GM18502 (cell line): ENCODE measurements around the gene PCDH20.
"Not testable (repeated sequence)": the region's sequence is repeated elsewhere in the genome, so short reads cannot be mapped to it uniquely, and the experiment has no call there.

Experiments used
- ATAC-seq: cut with Tn5 transposase; IDR thresholded peaks from one replicate; pipeline ENCODE4 v1.9.1; 2021; ENCODE audit warnings: mild to moderate bottlenecking; ENCODE audit not compliant: unreplicated experiment, poor library complexity

PCDH20 gene, protein sequence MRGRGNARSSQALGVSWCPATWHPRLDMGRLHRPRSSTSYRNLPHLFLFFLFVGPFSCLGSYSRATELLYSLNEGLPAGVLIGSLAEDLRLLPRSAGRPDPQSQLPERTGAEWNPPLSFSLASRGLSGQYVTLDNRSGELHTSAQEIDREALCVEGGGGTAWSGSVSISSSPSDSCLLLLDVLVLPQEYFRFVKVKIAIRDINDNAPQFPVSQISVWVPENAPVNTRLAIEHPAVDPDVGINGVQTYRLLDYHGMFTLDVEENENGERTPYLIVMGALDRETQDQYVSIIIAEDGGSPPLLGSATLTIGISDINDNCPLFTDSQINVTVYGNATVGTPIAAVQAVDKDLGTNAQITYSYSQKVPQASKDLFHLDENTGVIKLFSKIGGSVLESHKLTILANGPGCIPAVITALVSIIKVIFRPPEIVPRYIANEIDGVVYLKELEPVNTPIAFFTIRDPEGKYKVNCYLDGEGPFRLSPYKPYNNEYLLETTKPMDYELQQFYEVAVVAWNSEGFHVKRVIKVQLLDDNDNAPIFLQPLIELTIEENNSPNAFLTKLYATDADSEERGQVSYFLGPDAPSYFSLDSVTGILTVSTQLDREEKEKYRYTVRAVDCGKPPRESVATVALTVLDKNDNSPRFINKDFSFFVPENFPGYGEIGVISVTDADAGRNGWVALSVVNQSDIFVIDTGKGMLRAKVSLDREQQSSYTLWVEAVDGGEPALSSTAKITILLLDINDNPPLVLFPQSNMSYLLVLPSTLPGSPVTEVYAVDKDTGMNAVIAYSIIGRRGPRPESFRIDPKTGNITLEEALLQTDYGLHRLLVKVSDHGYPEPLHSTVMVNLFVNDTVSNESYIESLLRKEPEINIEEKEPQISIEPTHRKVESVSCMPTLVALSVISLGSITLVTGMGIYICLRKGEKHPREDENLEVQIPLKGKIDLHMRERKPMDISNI

DNA sequence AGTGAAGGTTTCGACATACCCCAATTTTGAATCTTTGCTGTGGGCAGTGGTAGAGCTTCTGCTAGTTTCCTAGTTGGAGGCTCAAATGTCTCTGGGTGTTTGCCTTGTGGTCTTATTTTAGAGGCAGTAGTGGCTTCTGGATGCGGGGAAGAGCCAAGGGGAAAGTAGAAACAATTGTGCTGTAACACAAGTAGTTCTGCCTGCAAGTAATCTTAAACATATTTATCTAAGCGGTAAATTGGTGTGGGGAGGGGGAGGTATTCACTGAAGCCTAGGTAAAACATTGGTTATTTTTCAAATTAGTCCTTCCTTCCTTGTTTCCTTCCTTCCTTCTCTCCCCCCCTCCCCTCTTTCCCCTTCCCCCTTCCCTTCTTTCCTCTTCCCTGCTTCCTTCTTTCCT lies at the start of gene PCDH20:
TSS of gene PCDH20 (minus strand) at position 101 of the 400 bp plus-strand sequence. CDS start 691 bp downstream, outside the sequence.
- no peak for ATAC-seq

DNA sequence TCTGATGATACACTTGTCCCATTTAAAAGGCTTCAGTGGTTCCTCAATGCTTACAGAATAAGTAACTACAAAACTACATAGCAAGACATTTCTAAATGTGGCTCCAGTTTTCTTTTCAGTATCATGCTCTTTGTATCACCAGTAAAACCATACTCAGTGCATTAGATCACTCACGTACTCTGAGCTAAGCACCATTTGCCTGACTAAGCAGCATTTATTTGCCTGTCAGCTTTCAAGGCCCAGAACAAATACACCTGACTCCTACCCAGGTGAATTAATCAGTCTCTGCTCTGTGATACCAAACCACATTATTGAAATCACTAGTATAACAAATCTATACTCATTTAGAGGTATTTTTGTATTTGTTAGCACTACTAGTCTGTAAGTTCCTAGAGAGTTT lies 47.4 kb upstream of the PCDH20 start:
- no peak for ATAC-seq

DNA sequence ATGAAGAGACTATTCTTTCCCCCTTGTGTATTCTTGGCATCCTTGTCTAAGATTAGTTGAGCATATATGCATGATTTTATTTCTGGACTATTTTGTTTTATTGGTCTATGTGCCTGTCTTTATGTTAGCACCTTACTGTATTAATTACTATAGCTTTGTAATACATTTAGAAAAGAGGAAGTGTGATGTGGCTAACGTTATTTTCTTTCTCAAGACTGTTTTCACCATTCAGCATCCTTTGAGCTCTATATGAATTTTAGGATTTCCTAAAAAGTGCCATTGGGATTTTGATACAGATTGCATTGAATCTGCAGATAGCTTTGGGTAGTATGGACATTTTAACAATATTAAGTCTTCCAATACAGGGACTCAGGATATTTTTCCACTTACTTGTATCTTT lies 37.5 kb upstream of the PCDH20 start:
- no peak for ATAC-seq

DNA sequence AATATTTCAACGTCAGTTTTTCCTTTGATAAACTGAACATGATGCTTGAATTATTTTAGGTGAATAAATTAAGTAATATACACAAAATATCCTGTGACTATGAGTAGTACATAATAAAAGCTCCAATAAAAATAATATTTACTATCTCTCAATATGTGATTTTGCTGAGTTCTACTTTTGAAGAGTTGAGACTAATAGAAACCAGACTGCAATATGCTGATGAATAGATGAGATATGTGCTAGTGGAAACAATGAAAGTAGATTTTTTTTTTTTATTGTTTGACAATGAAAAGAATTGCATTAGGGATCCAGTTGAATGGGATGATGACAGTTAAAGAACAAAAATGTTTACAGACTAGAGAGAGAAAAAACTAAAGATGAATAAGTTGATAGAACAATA lies 16.4 kb upstream of the PCDH20 start:
- ATAC-seq = no peak

DNA sequence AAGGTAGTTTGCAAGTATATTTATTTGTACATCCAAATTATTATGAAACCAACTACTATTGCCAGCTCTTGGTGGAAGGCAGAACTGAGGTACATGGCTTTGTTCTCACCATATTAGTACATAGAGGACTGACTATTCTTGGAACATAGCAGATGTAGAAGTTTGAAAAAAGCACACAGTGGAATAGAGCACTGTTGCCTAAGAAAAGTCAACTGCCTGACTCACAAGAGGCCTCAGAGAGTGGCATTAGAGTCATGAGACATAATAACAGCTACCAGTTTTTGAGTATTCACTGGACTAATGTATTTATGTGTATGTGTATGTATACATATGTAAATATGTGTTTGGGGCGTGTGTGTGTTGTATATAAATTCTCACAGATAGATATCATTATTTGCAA lies 8.3 kb upstream of the PCDH20 start:
- ATAC-seq = no peak

DNA sequence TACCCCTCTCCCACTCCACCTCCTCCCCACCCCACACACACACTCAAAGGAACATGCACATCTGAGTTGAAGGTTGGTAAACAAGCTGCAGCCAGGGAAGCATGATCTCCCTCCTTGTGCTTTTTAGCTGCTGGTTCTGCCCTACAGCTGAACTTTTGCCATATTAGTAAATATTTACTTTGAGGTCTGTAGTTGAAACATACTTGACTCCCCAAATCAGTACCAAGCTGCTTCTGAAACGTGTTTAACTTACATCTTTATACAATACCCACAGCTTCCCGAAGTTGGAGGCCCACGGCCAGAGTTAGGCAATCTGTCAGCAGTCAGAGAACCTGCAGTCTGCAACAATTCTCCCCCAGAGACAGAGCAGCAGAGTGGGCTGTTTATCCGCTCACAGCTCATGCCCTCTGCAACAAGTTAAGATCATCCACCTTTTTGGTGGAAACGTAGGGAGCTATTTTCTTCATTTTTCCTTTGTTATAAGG lies 1.5 kb upstream of the PCDH20 start:
- ATAC-seq = no peak

DNA sequence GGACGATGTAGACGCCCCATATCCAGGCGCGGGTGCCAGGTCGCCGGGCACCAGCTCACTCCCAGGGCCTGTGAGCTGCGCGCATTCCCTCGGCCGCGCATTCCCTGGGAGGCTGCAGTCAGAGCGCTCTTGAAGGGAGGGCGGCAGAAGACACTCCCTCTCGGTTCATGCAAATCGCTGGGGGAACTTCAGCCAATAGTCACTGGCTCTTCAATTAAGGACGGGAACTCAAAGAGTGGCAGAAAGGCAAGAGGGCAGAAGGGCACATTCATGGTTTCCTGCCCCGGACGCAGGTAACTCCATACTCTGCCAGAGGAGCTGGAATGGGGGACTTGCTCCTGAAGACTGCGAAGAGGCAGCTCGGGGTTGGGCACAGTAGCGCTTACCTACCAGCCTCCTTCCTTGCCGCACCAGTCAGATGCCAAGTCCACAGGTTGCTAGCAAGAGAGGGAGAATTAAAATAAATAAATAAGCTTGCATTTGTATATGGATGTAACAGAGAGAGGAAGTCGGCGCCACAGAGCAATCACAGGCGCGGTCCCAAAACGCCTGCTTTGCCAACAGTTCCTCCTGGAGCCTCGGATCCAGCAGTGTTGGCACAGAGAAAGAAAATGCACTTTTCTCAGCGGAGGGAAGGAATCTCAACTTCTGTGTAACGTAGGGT lies 459 bp downstream of the PCDH20 start:
- ATAC-seq = no peak

DNA sequence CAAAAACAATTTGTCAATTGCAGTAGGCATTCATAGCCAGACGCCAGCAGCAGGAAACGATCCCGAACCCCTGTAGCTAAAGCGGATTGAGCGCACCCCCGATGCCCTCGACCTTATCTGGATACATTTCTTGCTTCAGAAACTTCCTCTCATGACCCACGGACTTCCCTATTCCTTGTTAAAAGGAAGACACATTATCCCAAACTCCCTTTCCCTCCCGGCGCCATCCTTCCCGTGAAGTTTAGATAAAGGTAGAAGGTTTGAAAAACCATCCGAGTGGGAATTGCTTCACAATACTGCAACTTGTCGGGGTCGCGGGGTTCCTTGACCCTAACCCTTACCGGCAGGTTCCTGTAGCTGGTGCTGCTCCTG lies 977 bp downstream of the PCDH20 start:
- ATAC-seq = no peak

DNA sequence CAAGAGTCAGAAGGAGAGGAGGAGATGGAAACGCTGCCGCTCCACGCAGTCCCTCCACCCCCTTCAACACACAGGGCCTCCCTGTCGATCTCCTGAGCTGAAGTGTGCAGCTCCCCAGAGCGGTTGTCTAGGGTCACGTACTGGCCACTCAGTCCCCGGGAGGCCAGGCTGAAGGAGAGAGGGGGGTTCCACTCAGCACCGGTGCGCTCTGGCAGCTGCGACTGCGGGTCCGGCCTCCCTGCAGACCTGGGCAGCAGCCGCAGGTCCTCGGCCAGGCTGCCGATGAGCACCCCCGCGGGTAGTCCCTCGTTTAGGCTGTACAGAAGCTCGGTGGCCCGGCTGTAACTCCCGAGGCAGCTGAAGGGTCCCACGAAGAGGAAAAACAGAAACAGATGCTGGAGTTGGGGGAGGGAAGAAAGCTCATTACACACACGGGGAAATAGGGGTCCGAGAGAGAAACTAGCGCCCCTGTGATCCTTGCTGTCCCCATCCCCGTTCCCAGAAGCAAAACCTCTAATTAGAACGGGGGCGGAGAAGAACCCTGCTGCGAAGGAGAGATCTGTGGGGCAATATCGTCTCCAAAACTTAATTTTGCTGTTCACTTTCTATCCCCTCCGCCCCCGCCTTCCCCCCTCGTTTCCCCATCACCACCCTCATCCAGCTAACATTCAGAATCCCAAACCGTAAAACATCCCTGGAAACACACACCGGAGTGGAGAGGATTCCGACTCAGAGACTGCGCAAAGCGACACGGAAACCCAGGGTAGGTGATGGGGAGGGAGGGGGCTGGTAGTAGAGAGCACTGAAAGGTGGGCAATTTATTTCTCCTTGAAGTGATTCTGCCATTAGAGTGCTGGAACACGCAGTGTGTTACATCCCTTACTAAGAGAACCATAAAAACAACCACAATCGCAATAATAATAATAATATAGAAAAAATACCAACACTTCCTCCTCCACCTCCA lies 1.8 kb downstream of the PCDH20 start:
- no peak for ATAC-seq

DNA sequence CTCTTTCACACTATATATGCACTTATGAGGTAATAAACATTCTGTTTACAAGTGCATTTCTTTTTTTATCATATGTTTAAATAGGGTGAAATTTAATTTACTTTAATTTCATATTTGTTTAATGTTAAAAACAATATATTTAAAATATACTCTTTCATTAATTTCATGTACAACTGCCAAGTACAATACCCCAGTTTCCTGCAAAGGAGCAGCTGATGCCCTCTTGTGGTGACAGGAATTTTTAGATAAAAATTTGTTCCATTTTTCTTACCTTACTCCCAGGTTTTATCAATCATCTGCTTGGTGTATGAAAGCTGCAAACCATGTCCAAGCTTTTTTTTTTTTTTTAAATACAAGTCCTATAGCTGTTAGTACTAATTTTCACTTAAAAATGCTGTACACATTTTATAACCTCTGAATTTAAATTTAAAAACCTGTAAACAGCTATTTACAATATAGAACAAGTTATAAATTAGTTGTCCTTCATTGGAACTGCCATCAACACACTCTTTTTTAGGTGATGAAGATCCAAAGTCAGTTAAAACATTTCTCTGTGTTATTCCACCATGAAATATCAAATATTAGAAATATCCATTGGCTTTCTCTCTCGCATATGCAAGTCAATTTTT lies 4.9 kb downstream of the PCDH20 start:
- ATAC-seq = no peak

DNA sequence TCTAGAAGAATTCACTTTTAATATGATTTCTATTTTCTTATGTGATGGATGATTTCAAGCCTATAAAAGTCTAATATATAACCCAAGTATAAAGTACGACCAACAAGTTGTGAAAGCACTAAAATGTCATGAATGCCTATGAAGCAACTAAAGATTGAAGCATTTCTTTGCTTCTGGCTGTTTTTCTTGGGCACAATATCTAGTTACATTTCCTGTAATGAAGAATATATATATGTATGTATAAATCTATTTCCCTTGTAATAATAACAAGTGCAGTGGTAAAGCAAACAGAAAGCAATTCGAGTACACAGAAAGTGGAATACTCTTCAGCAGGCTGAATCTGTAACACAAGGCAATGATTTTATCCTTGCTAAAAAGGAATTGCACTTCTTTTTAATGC lies 5.4 kb downstream of the PCDH20 start:
- ATAC-seq = no peak

DNA sequence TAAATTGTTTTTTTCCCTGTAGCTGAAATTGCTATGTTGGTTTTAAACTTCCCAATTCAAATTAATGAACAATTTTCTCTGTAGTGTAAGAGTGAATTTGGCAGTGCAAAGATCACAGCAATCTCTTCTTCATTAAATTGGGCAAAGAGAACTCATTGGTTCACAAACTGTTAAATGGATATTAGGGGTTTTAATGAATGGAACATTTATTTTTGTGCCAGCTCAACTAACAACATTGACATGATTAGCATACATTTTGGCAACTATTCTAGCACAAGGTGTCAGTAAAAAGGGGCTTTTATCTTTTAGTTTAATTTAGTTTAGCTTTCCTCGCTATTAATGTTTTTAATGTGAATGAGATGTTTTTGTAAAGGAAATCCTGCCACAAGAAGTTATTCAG lies 7.1 kb downstream of the PCDH20 start:
- ATAC-seq = no peak

DNA sequence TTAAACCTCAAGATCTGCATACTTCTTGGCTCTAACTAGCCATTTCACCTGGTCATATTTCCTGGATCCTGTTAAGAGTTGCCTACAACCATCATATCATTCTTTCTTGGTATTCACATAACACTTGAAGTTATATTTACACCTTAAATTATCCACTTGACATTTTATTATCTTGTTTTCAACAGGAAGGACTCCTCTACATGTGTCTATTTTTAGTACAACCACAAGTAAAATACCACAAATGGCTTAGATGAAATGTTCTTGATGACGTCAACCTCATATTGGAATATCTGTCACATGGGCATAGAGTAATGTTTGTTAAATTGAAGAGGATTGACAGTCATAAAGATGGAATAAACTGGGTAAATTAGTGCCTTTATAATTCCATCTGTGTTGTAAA lies 9.4 kb downstream of the PCDH20 start:
- ATAC-seq = no peak

DNA sequence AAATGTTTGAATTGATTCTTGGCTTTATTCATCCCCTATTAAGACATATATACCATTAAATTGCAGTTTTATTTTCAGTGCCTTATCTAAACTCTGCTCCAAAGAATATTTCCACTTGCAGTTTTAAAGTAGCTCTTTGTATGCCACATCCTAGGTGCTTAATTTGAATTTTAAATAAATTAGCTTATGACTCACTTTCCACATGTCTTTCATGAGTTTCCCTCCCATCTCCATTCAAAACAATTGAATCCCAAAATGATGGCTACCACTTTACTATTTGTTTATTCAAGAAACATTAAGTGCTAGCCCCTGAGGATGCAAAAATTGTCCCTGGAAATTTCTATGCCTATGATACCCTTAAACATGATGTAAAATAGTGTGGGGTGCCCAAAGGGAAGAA lies 19.5 kb downstream of the PCDH20 start:
- ATAC-seq = no peak

DNA sequence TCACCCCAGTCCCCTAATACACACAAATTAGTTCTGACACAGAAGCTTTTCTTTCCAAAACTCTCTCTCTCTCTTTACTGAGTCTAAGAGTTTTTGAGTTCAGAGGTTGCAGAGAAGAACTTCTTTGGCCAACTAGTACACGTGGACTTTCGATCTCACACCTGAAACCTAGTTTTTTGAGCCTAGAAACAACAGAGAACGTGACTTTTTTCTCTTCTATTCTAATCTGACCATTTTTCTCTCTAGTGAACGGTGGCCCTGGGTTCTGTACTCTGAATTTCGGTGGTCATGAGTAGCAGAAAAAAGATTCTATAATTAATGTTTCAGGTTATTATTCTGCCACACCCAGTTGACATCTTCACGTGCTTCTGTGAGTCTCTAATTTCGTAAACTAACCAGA lies 24.2 kb downstream of the PCDH20 start:
- ATAC-seq = no peak

DNA sequence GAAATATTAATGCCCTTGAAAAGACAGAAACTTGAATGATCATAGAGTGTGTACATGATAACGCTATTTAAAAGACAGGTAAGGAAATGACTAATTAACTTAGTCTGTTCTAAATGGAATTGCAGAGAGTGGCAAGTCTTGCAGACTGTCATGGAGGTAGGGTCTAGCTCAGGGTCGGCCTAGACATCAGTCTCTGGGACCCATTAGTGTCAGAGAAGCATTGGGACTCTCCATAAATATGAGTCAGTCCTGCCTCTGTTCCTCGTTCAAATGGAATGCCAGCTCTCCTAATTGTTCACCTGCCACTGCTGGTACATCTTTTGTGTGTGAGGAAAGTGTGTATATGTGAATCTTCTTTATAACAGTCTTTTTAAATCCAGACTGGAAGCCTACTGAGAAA lies 28.0 kb downstream of the PCDH20 start:
- no peak for ATAC-seq

DNA sequence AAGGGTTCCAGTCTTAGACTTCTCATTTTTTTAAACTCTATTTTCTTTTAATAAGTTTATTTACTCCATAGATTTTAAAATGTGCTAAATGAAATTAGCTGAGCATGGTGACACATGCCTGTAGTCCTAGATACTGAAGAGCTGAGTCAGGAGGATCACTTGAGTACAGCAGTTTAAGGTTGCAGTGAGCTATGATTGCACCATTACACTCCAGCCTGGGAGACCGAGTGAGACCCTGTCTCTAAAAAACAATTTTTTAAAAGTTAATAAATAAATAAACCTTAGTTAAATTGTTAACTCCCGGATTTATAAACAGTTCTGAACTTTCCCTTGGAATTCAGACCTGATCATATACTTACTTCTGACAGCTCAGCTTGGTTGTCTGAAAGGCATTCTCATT lies 32.5 kb downstream of the PCDH20 start:
- no peak for ATAC-seq

DNA sequence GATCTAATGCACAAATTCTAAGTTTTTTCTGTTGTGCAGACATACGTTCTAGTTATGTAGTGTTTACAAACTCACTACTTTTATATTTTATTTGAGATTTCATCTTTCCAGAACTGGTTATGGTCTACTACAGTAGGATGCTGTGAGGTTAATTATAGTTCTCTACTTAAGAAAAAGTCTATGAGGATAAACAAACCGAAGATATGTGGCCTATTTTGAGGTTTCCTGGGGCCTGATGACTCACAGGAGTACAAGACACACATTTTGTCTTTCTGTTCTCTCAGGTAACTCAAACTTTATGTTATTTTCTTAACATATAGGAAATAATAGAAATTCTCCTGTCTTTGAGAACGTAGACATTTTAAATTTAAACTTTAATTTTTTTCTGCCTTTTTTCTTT lies 45.1 kb downstream of the PCDH20 start:
- ATAC-seq = no peak

DNA sequence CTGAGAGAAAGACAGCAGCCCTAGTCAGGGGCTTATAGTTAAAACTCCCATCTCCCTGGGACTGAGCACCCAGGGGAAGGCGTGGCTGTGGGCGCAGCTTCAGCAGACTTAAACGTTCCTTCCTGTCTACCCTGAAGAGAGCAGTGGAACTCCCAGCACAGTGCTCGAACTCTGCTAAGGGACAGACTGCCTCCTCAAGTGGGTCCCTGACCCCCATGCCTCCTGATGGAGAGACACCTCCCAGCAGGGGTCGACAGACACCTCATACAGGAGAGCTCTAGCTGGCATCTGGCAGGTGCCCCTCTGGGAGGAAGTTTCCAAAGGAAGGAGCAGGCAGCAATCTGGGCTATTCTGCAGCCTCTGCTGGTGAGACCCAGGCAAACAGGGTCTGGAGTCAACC lies 51.0 kb downstream of the PCDH20 start:
- not testable (repeated sequence) for ATAC-seq
